GM18520 (cell line): ENCODE results near the gene BBLN.
"Not testable (repeated sequence)": the region's sequence is repeated elsewhere in the genome, so short reads cannot be mapped to it uniquely, and the experiment has no call there.

Source experiments
- ATAC-seq: cut with Tn5 transposase; IDR thresholded peaks from one replicate; pipeline ENCODE4 v1.9.1; 2021; ENCODE audit not compliant: unreplicated experiment

Gene BBLN

GRCh38 chr9:128159784-128160602 lies at the start of gene BBLN:
TSS of gene BBLN (plus strand) at chr9:128160265. CDS start at chr9:128160408, 143 bp downstream.
- ATAC-seq, result peak; percentile 61

GRCh38 chr9:128111726-128112125 lies 48.3 kb upstream of the BBLN start:
- not testable (repeated sequence) for ATAC-seq

- ATAC-seq, result no peak
Observed at GRCh38 chr9:128113526-128114325, 46.3 kb upstream of the BBLN start.

GRCh38 chr9:128114326-128115186 lies 45.5 kb upstream of the BBLN start:
- no peak for ATAC-seq

- ATAC-seq, result peak; percentile 37
Observed at GRCh38 chr9:128115187-128116103, 44.6 kb upstream of the BBLN start.

GRCh38 chr9:128116104-128117083 lies 43.7 kb upstream of the BBLN start:
- no peak for ATAC-seq

- no peak for ATAC-seq
Observed at GRCh38 chr9:128117613-128118471, 42.2 kb upstream of the BBLN start.

GRCh38 chr9:128118472-128118857 lies 41.6 kb upstream of the BBLN start:
- ATAC-seq, result no peak

- no peak for ATAC-seq
Observed at GRCh38 chr9:128118971-128119665, 40.9 kb upstream of the BBLN start.

- ATAC-seq, result no peak
Observed at GRCh38 chr9:128120061-128120740, 39.9 kb upstream of the BBLN start.

- ATAC-seq, result no peak
Observed at GRCh38 chr9:128120741-128121465, 39.2 kb upstream of the BBLN start.

GRCh38 chr9:128121466-128121810 lies 38.6 kb upstream of the BBLN start:
- no peak for ATAC-seq

- no peak for ATAC-seq
Observed at GRCh38 chr9:128121924-128122808, 37.9 kb upstream of the BBLN start.

- ATAC-seq, result no peak
Observed at GRCh38 chr9:128122809-128123175, 37.3 kb upstream of the BBLN start.

GRCh38 chr9:128123451-128124080 lies 36.5 kb upstream of the BBLN start:
- ATAC-seq, result no peak
